ENCODE measurements around the gene ARHGAP26.
"Not testable (repeated sequence)": the region's sequence is repeated elsewhere in the genome, so short reads cannot be mapped to it uniquely, and the experiment has no call there.

ARHGAP26 gene

GRCh38 chr5:142945845-142946244 lies 175.7 kb downstream of the ARHGAP26 start:
- TF ChIP-seq, protein P1, sequence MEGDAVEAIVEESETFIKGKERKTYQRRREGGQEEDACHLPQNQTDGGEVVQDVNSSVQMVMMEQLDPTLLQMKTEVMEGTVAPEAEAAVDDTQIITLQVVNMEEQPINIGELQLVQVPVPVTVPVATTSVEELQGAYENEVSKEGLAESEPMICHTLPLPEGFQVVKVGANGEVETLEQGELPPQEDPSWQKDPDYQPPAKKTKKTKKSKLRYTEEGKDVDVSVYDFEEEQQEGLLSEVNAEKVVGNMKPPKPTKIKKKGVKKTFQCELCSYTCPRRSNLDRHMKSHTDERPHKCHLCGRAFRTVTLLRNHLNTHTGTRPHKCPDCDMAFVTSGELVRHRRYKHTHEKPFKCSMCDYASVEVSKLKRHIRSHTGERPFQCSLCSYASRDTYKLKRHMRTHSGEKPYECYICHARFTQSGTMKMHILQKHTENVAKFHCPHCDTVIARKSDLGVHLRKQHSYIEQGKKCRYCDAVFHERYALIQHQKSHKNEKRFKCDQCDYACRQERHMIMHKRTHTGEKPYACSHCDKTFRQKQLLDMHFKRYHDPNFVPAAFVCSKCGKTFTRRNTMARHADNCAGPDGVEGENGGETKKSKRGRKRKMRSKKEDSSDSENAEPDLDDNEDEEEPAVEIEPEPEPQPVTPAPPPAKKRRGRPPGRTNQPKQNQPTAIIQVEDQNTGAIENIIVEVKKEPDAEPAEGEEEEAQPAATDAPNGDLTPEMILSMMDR (IDR thresholded peaks at IDR 0.05) = no peak
- H3K27ac ChIP-seq = no peak overlapping the region
- intact Hi-C loops (cut with DNase I; ENCODE audit: low total_unique reads) = no loop called here
- H3K9me3 ChIP-seq = no peaks in the 10 kb centered on the region
- H3K4me3 ChIP-seq = no peak overlapping the region
- no peak for DNase-seq
- H3K4me1 ChIP-seq = peaks cover 0 to 9% (median 4%) of the 10 kb centered on the region in 4 donors
- H3K36me3 ChIP-seq = no peaks in the 10 kb centered on the region
- H3K27me3 ChIP-seq = no peaks in the 10 kb centered on the region

- TF ChIP-seq, protein P1 (IDR thresholded peaks at IDR 0.05) = no peak
- Histone ChIP-seq H3K36me3 (no peaks in the 10 kb centered on the region), H3K4me3 (no peak overlapping the region), H3K9me3 (no peaks in the 10 kb centered on the region), H3K27me3 (no peaks in the 10 kb centered on the region), H3K4me1 (peaks cover 0 to 9% (median 4%) of the 10 kb centered on the region in 4 donors), H3K27ac (no peak overlapping the region)
- intact Hi-C loops (cut with DNase I; ENCODE audit: low total_unique reads) = no loop called here
- DNase-seq = no peak
Observed at GRCh38 chr5:142946547-142947426, 176.6 kb downstream of the ARHGAP26 start.

DNA sequence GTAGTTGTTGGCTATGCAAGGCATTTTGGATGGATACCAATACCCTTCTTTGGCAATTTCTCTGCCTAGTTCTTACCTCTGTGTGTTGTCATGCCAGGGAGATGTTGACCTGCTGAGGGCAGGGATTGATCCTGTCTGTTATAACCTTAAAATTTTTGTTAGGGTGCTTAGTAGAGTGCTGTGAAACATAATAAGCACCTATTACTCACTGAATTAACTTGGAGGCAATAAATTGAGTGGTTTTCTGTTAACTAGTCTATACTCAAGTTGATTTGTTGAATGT lies 177.2 kb downstream of the ARHGAP26 start:
- Histone ChIP-seq H3K9me3 (no peaks in the 10 kb centered on the region), H3K27ac (no peak overlapping the region), H3K4me3 (no peak overlapping the region), H3K27me3 (no peaks in the 10 kb centered on the region), H3K4me1 (peaks cover 0 to 9% (median 4%) of the 10 kb centered on the region in 4 donors), H3K36me3 (no peaks in the 10 kb centered on the region)
- TF ChIP-seq, protein P1 (IDR thresholded peaks at IDR 0.05) = no peak
- intact Hi-C loops (cut with DNase I; ENCODE audit: low total_unique reads) = no loop called here
- no peak for DNase-seq

GRCh38 chr5:142952229-142952628 lies 182.1 kb downstream of the ARHGAP26 start:
- no peaks in the 10 kb centered on the region for H3K9me3 ChIP-seq
- no peak overlapping the region for H3K4me3 ChIP-seq
- H3K27ac ChIP-seq = no peak overlapping the region
- intact Hi-C loops (cut with DNase I; ENCODE audit: low total_unique reads) = no loop called here
- H3K27me3 ChIP-seq = no peaks in the 10 kb centered on the region
- H3K4me1 ChIP-seq = peaks cover 0 to 21% (median 8%) of the 10 kb centered on the region in 4 donors
- TF ChIP-seq, protein P1 (IDR thresholded peaks at IDR 0.05) = no peak
- no peaks in the 10 kb centered on the region for H3K36me3 ChIP-seq
- DNase-seq = no peak

DNA sequence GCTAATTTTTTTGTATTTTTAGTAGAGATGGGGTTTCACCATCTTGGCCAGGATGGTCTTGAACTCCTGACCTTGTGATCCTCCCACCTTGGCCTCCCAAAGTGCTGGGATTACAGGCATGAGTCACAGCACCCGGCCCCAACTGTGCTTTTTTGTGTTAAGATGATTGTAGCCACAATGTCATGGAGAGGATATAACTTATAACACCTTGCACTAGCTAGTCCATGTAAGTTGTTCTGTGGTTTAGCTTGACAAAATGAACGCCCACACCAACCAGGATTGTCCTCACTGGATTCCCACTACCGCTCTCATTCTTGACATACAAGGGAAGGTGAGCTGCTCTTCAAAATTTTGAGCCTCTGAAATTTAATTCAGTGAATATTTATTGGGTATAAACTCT lies 182.7 kb downstream of the ARHGAP26 start:
- DNase-seq; intact Hi-C loops (cut with DNase I; ENCODE audit: low total_unique reads); H3K36me3 ChIP-seq; H3K27ac ChIP-seq; H3K4me3 ChIP-seq; H3K9me3 ChIP-seq; H3K27me3 ChIP-seq: not testable (repeated sequence)
- peaks cover 0 to 27% (median 10%) of the 10 kb centered on the region in 4 donors for H3K4me1 ChIP-seq

DNA sequence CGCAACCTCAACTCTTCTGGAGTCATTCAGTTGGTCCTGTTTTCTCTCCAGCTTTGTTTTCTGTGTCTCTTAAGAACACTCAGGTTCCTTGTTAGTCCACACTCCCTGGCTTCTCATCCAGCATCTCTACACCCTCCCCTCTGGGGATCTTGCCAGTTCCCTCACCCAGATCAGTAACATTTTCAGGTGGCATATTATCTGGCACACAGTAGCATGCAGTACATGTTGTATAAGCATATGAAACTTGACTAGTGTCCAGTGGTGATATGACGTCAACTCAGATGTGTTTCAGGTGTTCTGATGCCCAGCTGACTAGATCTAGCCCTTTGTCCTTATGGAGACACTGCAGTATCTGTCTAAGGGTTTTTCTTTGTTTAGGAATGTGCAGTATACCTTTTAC lies 184.3 kb downstream of the ARHGAP26 start:
- Histone ChIP-seq H3K9me3 (no peaks in the 10 kb centered on the region), H3K4me3 (no peak overlapping the region), H3K4me1 (peaks cover 0 to 35% (median 12%) of the 10 kb centered on the region in 4 donors), H3K36me3 (no peaks in the 10 kb centered on the region), H3K27ac (no peak overlapping the region), H3K27me3 (no peaks in the 10 kb centered on the region)
- TF ChIP-seq, protein P1 (IDR thresholded peaks at IDR 0.05) = no peak
- intact Hi-C loops (cut with DNase I; ENCODE audit: low total_unique reads) = no loop called here
- no peak for DNase-seq
